Rectal smooth muscle tissue (tissue), 1 donor: ENCODE results near the gene HEPACAM.
"Not testable (repeated sequence)": the region's sequence is repeated elsewhere in the genome, so short reads cannot be mapped to it uniquely, and the experiment has no call there.

Experiments
- H3K27ac ChIP-seq: one replicate; pipeline ENCODE4 v1.7.0; 2013; ENCODE audit warnings: low read depth, low read length, inconsistent platforms
- H3K27me3 ChIP-seq: one replicate; pipeline ENCODE4 v1.7.0; 2013; ENCODE audit warnings: low read length; ENCODE audit not compliant: control insufficient read depth, insufficient read depth
- H3K36me3 ChIP-seq: one replicate; pipeline ENCODE4 v1.7.0; 2013; ENCODE audit warnings: low read length; ENCODE audit not compliant: control insufficient read depth, insufficient read depth
- H3K4me1 ChIP-seq: one replicate; pipeline ENCODE4 v1.7.0; 2013; ENCODE audit warnings: low read length; ENCODE audit not compliant: control insufficient read depth, insufficient read depth
- H3K4me3 ChIP-seq: one replicate; pipeline ENCODE4 v1.7.0; 2013; ENCODE audit warnings: low read length
- H3K9ac ChIP-seq: one replicate; pipeline ENCODE4 v1.7.0; 2013; ENCODE audit warnings: low read length

The HEPACAM gene, protein sequence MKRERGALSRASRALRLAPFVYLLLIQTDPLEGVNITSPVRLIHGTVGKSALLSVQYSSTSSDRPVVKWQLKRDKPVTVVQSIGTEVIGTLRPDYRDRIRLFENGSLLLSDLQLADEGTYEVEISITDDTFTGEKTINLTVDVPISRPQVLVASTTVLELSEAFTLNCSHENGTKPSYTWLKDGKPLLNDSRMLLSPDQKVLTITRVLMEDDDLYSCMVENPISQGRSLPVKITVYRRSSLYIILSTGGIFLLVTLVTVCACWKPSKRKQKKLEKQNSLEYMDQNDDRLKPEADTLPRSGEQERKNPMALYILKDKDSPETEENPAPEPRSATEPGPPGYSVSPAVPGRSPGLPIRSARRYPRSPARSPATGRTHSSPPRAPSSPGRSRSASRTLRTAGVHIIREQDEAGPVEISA

DNA sequence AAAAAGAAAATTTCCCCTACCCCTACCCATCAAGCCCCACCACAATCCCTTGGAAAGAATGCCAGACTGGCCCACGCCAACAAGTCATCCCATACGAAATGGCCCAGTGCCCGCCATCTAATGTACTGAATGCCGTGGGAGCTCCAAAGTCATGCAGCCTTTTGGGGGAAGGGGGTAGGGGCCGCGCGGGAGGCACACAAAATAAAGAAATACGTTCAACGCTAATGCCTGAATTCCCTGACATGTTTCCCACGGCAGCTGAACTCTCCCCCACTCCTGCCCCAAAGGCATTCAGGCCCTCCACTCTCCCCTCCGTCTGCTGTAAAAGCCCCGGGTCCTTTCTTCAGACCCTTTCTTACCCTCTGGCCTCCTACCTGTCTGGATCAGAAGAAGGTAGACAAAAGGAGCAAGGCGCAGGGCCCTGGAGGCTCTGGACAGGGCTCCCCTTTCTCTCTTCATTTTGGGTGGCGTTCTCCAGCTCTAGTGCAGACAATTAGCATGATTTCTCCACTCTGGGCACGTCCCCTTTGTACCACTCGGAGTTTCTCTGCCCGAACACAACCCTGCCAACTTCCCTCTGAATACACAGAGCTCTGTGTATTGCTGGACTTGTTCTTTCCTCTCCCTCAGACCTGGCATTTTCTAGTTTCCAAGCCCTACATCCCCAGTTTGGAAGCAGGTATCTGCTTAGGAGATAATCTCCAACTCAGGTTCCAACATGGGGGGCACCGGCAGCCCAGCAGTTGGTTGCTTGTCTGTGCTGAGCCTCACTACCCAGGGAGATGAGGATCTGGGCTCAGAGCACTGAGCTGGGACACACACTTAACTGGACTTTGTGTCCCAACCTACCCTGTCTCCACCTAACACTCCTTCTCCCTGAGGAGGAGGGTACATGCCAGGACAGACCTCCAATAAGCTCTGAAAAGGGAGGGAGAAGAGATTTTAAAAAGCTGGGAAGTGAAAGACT, at the start of gene HEPACAM:
Gene HEPACAM, minus strand, starts transcription at position 500 of the 967 bp plus-strand sequence. Its CDS starts 41 bp downstream, at position 459.
- no peak within 1 kb of the TSS for H3K27ac ChIP-seq
- no peak within 1 kb of the TSS for H3K9ac ChIP-seq
- peaks cover 2% of the 10 kb centered on the region for H3K27me3 ChIP-seq
- H3K36me3 ChIP-seq: no peaks in the 10 kb centered on the region
- H3K4me1 ChIP-seq: no peaks in the 10 kb centered on the region
- no peak within 1 kb of the TSS for H3K4me3 ChIP-seq

DNA sequence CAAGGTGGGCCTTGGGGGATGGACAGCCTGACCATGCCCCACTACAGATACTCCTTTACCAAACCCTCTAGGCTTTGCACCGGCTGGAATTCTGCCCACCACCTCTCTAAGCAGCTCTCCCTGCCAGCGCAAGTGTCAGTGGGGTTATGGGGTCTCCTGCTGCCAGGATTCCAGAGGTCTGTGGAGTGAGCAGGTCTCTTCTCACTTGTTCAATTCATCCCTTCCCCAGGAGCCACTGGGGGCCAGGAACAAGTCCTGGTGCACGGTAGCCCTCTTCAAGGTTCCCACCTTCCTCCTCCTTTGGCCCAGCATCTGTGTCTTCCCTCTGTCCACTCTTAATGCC, 48.6 kb upstream of the HEPACAM start:
- H3K9ac ChIP-seq: no peak overlapping the region
- no peaks in the 10 kb centered on the region for H3K27me3 ChIP-seq
- no peak overlapping the region for H3K27ac ChIP-seq
- no peak overlapping the region for H3K4me3 ChIP-seq
- H3K4me1 ChIP-seq: no peaks in the 10 kb centered on the region
- no peaks in the 10 kb centered on the region for H3K36me3 ChIP-seq

DNA sequence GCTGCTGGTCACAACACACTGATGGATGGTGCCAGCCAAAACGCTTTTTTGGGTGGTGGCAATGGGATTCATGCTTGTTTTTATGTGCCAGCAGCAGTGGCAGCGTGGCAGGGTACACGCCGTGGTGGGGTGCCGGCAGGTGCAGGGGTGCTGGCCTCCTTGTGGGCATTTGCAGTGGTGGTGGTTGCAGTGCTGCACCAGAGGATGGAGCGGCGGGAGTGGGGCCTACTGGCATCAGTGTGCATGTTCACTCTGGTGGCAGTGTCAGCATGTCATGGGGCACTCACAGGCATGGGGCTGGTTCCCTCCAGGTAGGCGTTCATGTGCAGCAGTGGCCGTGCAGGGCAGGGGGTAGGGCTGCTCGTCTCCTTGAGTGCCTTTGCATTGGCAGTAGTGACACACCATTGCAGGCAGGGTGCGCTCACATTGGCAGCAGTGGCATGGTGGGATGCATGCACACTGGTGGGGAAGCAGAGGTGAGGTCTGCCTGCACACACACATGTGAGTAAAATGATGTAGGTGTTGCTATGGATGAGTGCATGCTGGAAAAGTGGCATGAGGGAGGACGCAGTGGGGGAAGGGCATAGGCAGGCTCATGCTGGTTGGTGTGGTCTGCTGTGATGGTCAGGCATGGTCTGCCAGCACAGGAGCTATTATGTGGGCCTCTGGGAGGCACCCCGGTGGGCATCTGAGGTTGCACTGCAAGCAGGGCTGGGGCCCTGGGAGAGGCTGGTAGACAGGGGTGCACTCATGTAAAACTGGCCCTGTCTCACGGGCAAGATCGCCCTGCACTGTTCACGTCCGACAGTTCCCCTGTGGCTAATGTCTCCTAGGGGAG, 48.0 kb upstream of the HEPACAM start:
- Histone ChIP-seq H3K27me3 (no peaks in the 10 kb centered on the region), H3K4me1 (no peaks in the 10 kb centered on the region), H3K36me3 (no peaks in the 10 kb centered on the region), H3K27ac (no peak overlapping the region), H3K4me3 (no peak overlapping the region), H3K9ac (no peak overlapping the region)

DNA sequence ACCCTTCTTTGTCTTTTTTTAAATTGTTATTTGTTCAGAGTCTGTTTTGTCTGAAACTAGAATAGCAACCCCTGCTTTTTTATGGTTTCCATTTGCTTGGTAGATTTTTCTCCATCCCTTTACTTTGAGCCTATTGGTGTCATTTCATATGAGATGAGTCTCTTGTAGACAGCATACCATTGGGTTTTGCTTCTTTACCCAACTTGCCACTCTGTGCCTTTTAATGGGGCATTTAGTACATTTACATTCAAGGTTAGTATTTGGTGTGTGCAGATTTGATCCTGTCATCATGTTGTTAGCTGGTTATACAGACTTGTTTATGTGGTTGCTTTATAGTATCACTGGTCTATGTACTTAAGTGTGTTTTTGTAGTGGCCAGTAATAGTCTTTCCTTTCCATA, 46.2 kb upstream of the HEPACAM start:
- Histone ChIP-seq H3K9ac (no peak overlapping the region), H3K27me3 (no peaks in the 10 kb centered on the region), H3K27ac (no peak overlapping the region), H3K36me3 (no peaks in the 10 kb centered on the region), H3K4me1 (no peaks in the 10 kb centered on the region), H3K4me3 (no peak overlapping the region)

DNA sequence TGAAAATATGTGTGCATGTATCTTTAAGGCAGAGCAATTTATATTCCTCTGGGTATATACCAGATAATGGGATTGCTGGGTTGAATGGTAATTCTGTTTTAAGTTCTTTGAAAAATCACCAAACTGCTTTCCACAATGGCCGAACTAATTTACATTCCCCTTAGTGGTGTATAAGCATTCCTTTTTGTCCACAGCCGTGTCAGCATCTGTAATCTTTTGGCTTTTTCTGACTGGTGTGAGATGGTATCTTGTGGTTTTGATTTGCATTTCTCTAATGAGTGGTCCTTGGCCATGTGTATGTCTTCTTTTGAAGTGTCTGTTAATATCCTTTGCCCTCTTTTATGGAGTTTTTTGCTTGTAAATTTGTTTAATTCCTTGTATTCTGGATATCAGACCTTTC, 42.5 kb upstream of the HEPACAM start:
- Histone ChIP-seq H3K27me3 (no peaks in the 10 kb centered on the region), H3K27ac (no peak overlapping the region), H3K4me1 (no peaks in the 10 kb centered on the region), H3K9ac (no peak overlapping the region), H3K4me3 (no peak overlapping the region), H3K36me3 (no peaks in the 10 kb centered on the region)

DNA sequence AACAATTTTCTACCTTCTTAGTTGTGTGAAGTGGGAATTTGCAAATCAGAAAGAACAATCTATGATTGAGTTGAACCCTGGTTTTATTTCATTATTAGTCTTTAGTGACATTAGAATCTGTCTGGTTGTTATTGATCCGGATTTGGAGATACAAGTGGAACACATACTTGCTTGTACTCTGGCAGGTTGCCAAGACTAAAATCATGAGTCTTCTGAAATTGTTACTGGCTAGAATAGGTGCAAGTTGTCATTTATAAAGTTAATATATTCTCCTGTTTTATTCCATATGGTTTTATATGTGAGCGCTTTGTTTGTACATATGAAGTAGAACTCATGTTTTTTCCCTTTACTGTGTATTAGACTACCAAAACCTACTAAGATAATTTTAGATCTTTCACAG, 41.2 kb upstream of the HEPACAM start:
- H3K36me3 ChIP-seq: no peaks in the 10 kb centered on the region
- H3K4me3 ChIP-seq: no peak overlapping the region
- no peak overlapping the region for H3K9ac ChIP-seq
- H3K27ac ChIP-seq: no peak overlapping the region
- H3K27me3 ChIP-seq: no peaks in the 10 kb centered on the region
- H3K4me1 ChIP-seq: no peaks in the 10 kb centered on the region

DNA sequence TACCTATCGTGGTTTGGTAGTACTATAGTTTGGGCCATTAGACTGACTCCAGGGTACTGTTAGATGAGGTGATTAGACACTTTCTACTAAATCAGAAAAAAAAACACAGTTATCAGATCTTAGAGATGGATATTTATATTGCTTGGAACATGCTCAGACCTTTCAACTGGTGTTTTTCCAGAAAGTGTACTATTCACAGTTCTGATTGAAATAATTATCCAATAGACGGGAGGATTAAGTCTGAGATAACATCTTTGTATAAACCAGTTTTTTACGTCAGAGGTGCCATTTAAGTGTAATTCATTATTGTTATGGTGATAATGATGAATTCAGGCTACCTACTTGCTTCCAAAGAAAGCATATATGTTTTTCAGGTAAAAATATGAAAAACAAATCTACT, 40.7 kb upstream of the HEPACAM start:
- no peaks in the 10 kb centered on the region for H3K36me3 ChIP-seq
- no peaks in the 10 kb centered on the region for H3K4me1 ChIP-seq
- H3K27ac ChIP-seq: no peak overlapping the region
- no peaks in the 10 kb centered on the region for H3K27me3 ChIP-seq
- no peak overlapping the region for H3K4me3 ChIP-seq
- H3K9ac ChIP-seq: no peak overlapping the region

DNA sequence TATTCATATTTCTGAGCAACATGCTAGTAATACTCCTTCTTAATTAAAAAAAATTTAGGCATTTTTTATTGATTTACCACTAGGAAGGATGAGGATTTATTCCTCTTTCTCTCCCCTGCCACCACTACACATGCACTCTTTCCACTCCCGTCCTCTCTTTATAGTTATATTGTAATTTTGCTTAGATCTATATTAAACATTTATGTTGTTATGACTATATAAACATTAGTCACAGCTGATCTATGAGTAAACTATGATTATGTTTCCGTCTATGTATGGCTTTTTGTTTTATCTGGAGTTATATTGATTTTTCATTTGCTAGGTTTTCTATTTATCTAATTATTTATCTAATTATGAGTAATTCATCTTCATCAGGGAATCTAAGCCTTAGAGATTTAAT, 36.0 kb upstream of the HEPACAM start:
- Histone ChIP-seq H3K36me3 (no peaks in the 10 kb centered on the region), H3K4me3 (no peak overlapping the region), H3K27me3 (no peaks in the 10 kb centered on the region), H3K27ac (no peak overlapping the region), H3K4me1 (no peaks in the 10 kb centered on the region), H3K9ac (no peak overlapping the region)

DNA sequence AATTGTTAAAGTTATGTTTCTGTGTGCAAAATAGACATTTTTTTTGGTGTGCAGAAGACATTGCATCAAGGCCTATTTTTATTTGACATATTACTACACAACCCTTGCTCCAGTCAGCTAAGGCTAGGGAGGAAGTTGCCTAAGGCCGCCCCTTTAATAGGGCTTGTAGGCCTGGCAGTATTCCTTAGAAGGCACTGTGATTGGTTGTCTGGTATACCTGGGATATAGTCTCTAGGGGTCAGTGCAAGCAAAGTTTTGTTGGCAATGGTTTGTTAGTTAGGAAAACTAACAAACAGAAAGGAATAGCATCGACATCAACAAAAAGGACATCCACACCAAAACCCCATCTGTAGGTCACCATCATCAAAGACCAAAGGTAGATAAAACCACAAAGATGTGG, 35.1 kb upstream of the HEPACAM start:
- Histone ChIP-seq H3K9ac (no peak overlapping the region), H3K36me3 (no peaks in the 10 kb centered on the region), H3K4me1 (no peaks in the 10 kb centered on the region), H3K4me3 (no peak overlapping the region), H3K27me3 (no peaks in the 10 kb centered on the region), H3K27ac (no peak overlapping the region)

DNA sequence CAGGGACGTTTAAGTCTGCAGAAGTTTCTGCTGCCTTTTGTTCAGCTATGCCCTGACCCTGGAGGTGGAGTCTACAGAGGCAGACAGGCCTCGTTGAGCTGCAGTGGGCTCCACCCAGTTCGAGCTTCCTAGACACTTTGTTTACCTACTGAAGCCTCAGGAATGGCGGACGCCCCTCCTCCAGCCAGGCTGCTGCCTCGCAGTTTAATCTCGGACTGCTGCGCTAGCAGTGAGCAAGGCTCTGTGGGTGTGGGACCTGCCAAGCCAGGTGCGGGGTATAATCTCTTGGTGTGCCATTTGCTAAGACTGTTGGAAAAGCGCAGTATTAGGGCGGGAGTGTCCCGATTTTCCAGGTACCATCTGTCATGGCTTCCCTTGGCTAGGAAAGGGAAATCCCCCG, 32.4 kb upstream of the HEPACAM start:
- H3K4me3 ChIP-seq, H3K9ac ChIP-seq, H3K4me1 ChIP-seq, H3K36me3 ChIP-seq, H3K27me3 ChIP-seq, H3K27ac ChIP-seq: not testable (repeated sequence)

DNA sequence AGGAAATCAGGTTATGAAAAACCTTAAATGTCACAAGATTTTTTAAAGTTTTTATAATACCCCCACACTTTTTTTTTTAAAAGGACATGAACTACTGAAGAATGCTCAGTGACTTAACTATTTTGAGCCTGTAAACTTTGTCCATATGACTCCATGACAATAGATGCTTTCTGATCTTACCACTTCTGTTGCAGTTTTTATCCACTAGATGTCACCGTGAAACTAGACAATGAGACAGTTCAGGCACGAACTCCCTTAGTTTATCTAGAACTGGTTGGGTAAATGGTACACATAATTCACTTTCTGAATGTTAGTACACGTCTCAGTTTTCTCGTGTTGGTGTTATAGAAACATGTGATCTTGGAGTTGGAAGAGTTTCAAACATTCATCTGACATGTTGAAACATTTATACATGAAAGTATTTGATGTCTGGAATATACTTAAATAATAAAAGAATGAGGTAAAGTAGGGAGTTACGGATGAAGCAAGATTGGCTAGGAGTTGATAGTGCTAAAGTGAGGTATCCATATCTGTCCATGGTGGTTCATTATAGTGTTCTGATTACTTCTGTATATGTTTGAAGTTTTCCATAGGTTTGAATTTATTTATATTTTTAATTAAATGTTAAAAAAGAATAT, 26.2 kb upstream of the HEPACAM start:
- Histone ChIP-seq H3K27me3 (no peaks in the 10 kb centered on the region), H3K27ac (no peak overlapping the region), H3K36me3 (no peaks in the 10 kb centered on the region), H3K4me3 (no peak overlapping the region), H3K9ac (no peak overlapping the region), H3K4me1 (no peaks in the 10 kb centered on the region)

DNA sequence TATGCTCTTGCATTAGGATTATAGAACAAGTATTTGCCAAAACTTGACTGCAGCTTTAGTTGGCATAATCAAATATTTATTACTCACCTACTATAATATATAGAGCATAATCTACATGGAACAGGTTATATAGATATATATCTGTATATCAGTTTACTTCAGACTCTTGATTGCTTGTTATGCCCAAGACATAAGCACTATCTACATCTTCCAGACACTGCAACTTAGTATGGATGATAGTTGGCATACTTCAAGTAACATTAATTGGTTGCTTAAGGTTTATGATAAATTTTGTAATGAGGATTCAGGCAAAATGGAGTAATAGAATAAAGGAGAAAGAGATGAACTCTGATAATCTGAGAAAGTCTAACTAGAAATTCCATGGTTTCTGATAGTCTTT, 19.2 kb upstream of the HEPACAM start:
- no peak overlapping the region for H3K9ac ChIP-seq
- H3K4me1 ChIP-seq: peaks cover 8% of the 10 kb centered on the region
- no peak overlapping the region for H3K27ac ChIP-seq
- H3K4me3 ChIP-seq: no peak overlapping the region
- no peaks in the 10 kb centered on the region for H3K27me3 ChIP-seq
- no peaks in the 10 kb centered on the region for H3K36me3 ChIP-seq
